HCT116 (cell line): ENCODE results near the gene HPCAL1. TPM values are rescaled to one million over a fixed set of nuclear protein-coding genes. Genes with fewer than 3 reads are reported as not detected.

Experiments used
- ATAC-seq: fragments of 200-7000 bp; cut with Tn5 transposase; 2 replicates; pipeline ENCODE4 v1.9.1; 2020; ENCODE audit warnings: mild to moderate bottlenecking, moderate library complexity
- BruUV-seq: library from RNA; stranded (reverse); fragments of 400-500 nt; replicated peaks from 2 replicates; lab custom pipeline; 2021; lab: Mats Ljungman, UMichigan
- CTCF ChIA-PET: fragments of 300-600 bp; sonication (Branson Sonifier 250); formaldehyde crosslinking; loops from one replicate; lab custom pipeline; 2021; ENCODE audit warnings: antibody characterized with exemption; lab: Charles Lee
- POLR2A ChIA-PET: fragments of 300-600, 350-600 bp; sonication (Branson Sonifier 250); formaldehyde crosslinking; loops from one replicate; lab custom pipeline; 2021; ENCODE audit warnings: antibody characterized with exemption; lab: Charles Lee
- RAD21 ChIA-PET, 2 experiments: fragments of 300-600 bp; sonication (Branson Sonifier 250); formaldehyde crosslinking; loops; one replicate each; lab custom pipeline; 2023; ENCODE audit warnings: low total read pairs in 2 of 2; ENCODE audit not compliant: uncharacterized antibody in 2 of 2, unreplicated experiment in 2 of 2, low non-redundant PET in 1 of 2; lab: Charles Lee
- DNase-seq: peaks from one replicate; pipeline ENCODE4 v3.0.0-alpha.2; 2010; ENCODE audit warnings: low read depth, low spot score
- H2AFZ ChIP-seq: fragments of 200-600 bp; shearing (Covaris generic), sonication (generic); 2 replicates; pipeline ENCODE4 v1.6.1; 2017; ENCODE audit warnings: low read depth, mixed run types, mixed read lengths, antibody characterized with exemption, low read length; ENCODE audit not compliant: poor library complexity, severe bottlenecking
- H3K27ac ChIP-seq: 2 replicates; pipeline ENCODE4 v1.5.1; 2012; ENCODE audit warnings: low read depth, low read length
- H3K27me3 ChIP-seq: fragments of 200-600 bp; sonication (generic); 2 replicates; pipeline ENCODE4 v1.6.1; 2016; ENCODE audit warnings: mixed run types, low read length, mixed read lengths; ENCODE audit not compliant: insufficient read depth
- H3K36me3 ChIP-seq, 2 experiments: fragments of 200-500 bp in 1 of 2; fragments of 200-600 bp in 1 of 2; sonication (Bioruptor generic) in 1 of 2; sonication (generic) in 1 of 2; 2 replicates each; pipeline versions ENCODE4 v1.5.1 to v1.6.1; 2014 to 2016; ENCODE audit warnings: low read length in 2 of 2, inconsistent platforms in 1 of 2, mixed read lengths in 1 of 2, mixed run types in 1 of 2; ENCODE audit not compliant: insufficient read depth in 2 of 2, control insufficient read depth in 1 of 2
- H3K4me1 ChIP-seq, 2 experiments: fragments of 200-600 bp in 1 of 2; sonication (generic) in 1 of 2; 2 replicates each; pipeline versions ENCODE4 v1.5.1 to v1.6.1; 2012 to 2017; ENCODE audit warnings: low read length in 2 of 2, inconsistent platforms in 1 of 2, mild to moderate bottlenecking in 1 of 2, mixed read lengths in 1 of 2, mixed run types in 1 of 2, moderate library complexity in 1 of 2; ENCODE audit not compliant: insufficient read depth in 2 of 2, control insufficient read depth in 1 of 2
- H3K4me2 ChIP-seq: fragments of 200-600 bp; sonication (generic); 2 replicates; pipeline ENCODE4 v1.6.1; 2017; ENCODE audit warnings: mixed run types, low read length, mixed read lengths
- H3K4me3 ChIP-seq, 2 experiments: fragments of 200-600 bp in 1 of 2; sonication (generic) in 1 of 2; replicated peaks in 1 of 2; 2 replicates each; pipeline ENCODE4 v1.5.1; 2011 to 2016; ENCODE audit warnings: low read length in 2 of 2, control low read depth in 1 of 2, low read depth in 1 of 2, mild to moderate bottlenecking in 1 of 2, mixed read lengths in 1 of 2, mixed run types in 1 of 2
- H3K79me2 ChIP-seq: fragments of 200-600 bp; sonication (generic); 2 replicates; pipeline ENCODE4 v1.6.1; 2017; ENCODE audit warnings: mild to moderate bottlenecking, mixed run types, low read length, moderate library complexity, mixed read lengths; ENCODE audit not compliant: insufficient read depth
- H3K9ac ChIP-seq: fragments of 200-600 bp; sonication (generic); 2 replicates; pipeline ENCODE4 v1.6.1; 2016; ENCODE audit warnings: low read length, mixed read lengths
- H3K9me2 ChIP-seq: fragments of 200-600 bp; sonication (generic), shearing (Covaris generic); 2 replicates; pipeline ENCODE4 v1.6.1; 2017; ENCODE audit warnings: mixed run types, mild to moderate bottlenecking, moderate library complexity; ENCODE audit not compliant: insufficient read depth
- H3K9me3 ChIP-seq, 2 experiments: fragments of 200-500 bp in 1 of 2; fragments of 200-600 bp in 1 of 2; sonication (Bioruptor generic) in 1 of 2; sonication (generic) in 1 of 2; 2 replicates each; pipeline ENCODE4 v1.6.1; 2014 to 2017; ENCODE audit warnings: low read length in 2 of 2, mixed read lengths in 2 of 2, inconsistent platforms in 1 of 2, low read depth in 1 of 2, mild to moderate bottlenecking in 1 of 2, mixed run types in 1 of 2, moderate library complexity in 1 of 2; ENCODE audit not compliant: control insufficient read depth in 1 of 2, insufficient read depth in 1 of 2
- H4K20me1 ChIP-seq: fragments of 200-600 bp; sonication (generic), shearing (Covaris generic); 2 replicates; pipeline ENCODE4 v1.6.1; 2017; ENCODE audit warnings: mixed run types, mild to moderate bottlenecking, moderate library complexity; ENCODE audit not compliant: insufficient read depth
- CEBPB ChIP-seq: IDR thresholded peaks from 2 replicates; pipeline ENCODE4 v1.6.1; 2012; ENCODE audit warnings: low read depth
- EZH2phosphoT487 ChIP-seq: fragments of 200-600 bp; IDR thresholded peaks from 2 replicates; pipeline ENCODE4 v1.6.1; 2018; ENCODE audit warnings: antibody characterized with exemption, borderline replicate concordance
- intact Hi-C: fragments of 100-400 bp; cut with micrococcal nuclease; formaldehyde crosslinking; loops from 2 replicates; pipeline ENCODE4 v1.10.0; 2022
- total RNA-seq: library from RNA; stranded (reverse); gene quantifications from one replicate; pipeline ENCODE4 v1.2.1, GENCODE V29; 2021; ENCODE audit not compliant: unreplicated experiment
- TF ChIP-seq, protein P1 (sequence below), 3 experiments: fragments of 200-600 bp in 1 of 3; sonication (generic) in 1 of 3; IDR thresholded peaks in 2 of 3; conservative IDR thresholded peaks in 1 of 3; 2 replicates each; pipeline ENCODE4 v1.5.1; 2012 to 2017; ENCODE audit warnings: low read depth in 2 of 3, low read length in 2 of 3, antibody characterized with exemption in 1 of 3, borderline replicate concordance in 1 of 3, control low read depth in 1 of 3, mild to moderate bottlenecking in 1 of 3, mixed read lengths in 1 of 3, mixed run types in 1 of 3, moderate library complexity in 1 of 3; ENCODE audit not compliant: insufficient read depth in 1 of 3
- TF ChIP-seq, protein P2 (sequence below): IDR thresholded peaks from 2 replicates; pipeline ENCODE4 v1.6.1; 2011; ENCODE audit warnings: mild to moderate bottlenecking, low read length, moderate library complexity; ENCODE audit not compliant: insufficient replicate concordance; ENCODE audit errors: extremely low read depth

Gene HPCAL1
- total RNA-seq, 1 experiment from 2014 or later, result 111 TPM

DNA sequence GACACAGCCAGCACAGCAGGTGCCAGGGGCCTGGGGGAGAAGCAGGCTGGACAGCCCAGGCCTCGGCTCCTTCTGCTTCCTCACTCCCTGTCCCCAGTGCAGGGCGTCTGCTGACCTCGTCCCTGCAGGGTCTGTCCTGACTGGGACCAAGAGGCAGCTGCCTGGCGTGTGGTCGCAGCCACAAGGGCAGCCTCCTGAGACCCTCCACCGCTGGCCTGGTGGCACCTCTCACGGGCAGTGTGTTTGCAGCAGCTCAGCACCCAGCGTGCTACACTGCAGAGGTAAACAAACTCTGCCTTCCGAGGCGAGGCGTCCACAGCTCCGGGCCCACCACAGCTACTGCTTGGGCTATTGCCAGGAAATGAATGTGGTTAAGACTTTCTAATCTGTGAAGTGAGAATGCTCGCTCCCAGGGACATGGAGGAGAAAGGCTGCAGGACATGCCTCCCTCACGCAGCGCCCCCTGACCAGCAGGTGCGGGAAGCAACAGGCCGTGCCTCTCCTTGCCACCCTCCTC, 46.1 kb upstream of the HPCAL1 start (continued):
- TF ChIP-seq, protein P1, sequence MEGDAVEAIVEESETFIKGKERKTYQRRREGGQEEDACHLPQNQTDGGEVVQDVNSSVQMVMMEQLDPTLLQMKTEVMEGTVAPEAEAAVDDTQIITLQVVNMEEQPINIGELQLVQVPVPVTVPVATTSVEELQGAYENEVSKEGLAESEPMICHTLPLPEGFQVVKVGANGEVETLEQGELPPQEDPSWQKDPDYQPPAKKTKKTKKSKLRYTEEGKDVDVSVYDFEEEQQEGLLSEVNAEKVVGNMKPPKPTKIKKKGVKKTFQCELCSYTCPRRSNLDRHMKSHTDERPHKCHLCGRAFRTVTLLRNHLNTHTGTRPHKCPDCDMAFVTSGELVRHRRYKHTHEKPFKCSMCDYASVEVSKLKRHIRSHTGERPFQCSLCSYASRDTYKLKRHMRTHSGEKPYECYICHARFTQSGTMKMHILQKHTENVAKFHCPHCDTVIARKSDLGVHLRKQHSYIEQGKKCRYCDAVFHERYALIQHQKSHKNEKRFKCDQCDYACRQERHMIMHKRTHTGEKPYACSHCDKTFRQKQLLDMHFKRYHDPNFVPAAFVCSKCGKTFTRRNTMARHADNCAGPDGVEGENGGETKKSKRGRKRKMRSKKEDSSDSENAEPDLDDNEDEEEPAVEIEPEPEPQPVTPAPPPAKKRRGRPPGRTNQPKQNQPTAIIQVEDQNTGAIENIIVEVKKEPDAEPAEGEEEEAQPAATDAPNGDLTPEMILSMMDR (IDR thresholded peaks at IDR 0.05 in 2 of 3, conservative IDR thresholded peaks at IDR 0.05 in 1 of 3; ENCODE audit: borderline replicate concordance in 1 of 3, insufficient read depth in 1 of 3, low read depth in 2 of 3, low read length in 2 of 3), result no peak
- TF ChIP-seq, all 23 proteins: peak for 0

GRCh38 chr2:10257036-10257435, 45.7 kb upstream of the HPCAL1 start:
- Histone ChIP-seq H3K4me2 (no peak overlapping the region), H4K20me1 (no peaks in the 10 kb centered on the region), H3K9ac (no peak overlapping the region), H3K27ac (no peak overlapping the region), H3K4me3 (no peak overlapping the region), H3K36me3 (no peaks in the 10 kb centered on the region), H3K79me2 (no peaks in the 10 kb centered on the region), H2AFZ (no peak overlapping the region), H3K9me2 (no peaks in the 10 kb centered on the region), H3K4me1 (peaks cover 5 to 34% of the 10 kb centered on the region in 2 experiments; a peak in 3 of 4 replicates), H3K27me3 (no peaks in the 10 kb centered on the region), H3K9me3 (no peaks in the 10 kb centered on the region)
- TF ChIP-seq, protein P2, sequence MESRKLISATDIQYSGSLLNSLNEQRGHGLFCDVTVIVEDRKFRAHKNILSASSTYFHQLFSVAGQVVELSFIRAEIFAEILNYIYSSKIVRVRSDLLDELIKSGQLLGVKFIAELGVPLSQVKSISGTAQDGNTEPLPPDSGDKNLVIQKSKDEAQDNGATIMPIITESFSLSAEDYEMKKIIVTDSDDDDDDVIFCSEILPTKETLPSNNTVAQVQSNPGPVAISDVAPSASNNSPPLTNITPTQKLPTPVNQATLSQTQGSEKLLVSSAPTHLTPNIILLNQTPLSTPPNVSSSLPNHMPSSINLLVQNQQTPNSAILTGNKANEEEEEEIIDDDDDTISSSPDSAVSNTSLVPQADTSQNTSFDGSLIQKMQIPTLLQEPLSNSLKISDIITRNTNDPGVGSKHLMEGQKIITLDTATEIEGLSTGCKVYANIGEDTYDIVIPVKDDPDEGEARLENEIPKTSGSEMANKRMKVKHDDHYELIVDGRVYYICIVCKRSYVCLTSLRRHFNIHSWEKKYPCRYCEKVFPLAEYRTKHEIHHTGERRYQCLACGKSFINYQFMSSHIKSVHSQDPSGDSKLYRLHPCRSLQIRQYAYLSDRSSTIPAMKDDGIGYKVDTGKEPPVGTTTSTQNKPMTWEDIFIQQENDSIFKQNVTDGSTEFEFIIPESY, result no peak
- TF ChIP-seq EZH2phosphoT487 (no peak), CEBPB (no peak)
- intact Hi-C loops, result no loop called here
- POLR2A ChIA-PET, result no interaction called here
- no TSS peak for BruUV-seq
- CTCF ChIA-PET, result no interaction called here
- ATAC-seq (no peak), DNase-seq (no peak)
- RAD21 ChIA-PET, result no interaction called here
